Activated naive CD8-positive, alpha-beta T cell treated with anti-CD3 and anti-CD28 coated beads, Interleukin-2, amount 50 U/mL, for 24 hours (primary cell): ENCODE data around the gene TCP11L2.
"Not testable (repeated sequence)": the region's sequence is repeated elsewhere in the genome, so short reads cannot be mapped to it uniquely, and the experiment has no call there.

Experiments
- ATAC-seq: fragments of 150-1000 bp; cut with Tn5 transposase; one replicate; pipeline ENCODE4 v1.10.0; 2021
- DNase-seq: peaks from one replicate; pipeline ENCODE4 v3.0.0; 2021
- H3K27ac Mint-ChIP-seq: one replicate; pipeline ENCODE4 v1.8.0; 2021; ENCODE audit warnings: mild to moderate bottlenecking, mixed read lengths
- H3K27me3 Mint-ChIP-seq: one replicate; pipeline ENCODE4 v1.8.0; 2021; ENCODE audit warnings: mixed read lengths
- H3K36me3 Mint-ChIP-seq: one replicate; pipeline ENCODE4 v1.8.0; 2021; ENCODE audit warnings: low read depth, mixed read lengths
- H3K4me1 Mint-ChIP-seq: one replicate; pipeline ENCODE4 v1.8.0; 2021; ENCODE audit warnings: mixed read lengths
- H3K4me3 Mint-ChIP-seq: one replicate; pipeline ENCODE4 v1.8.0; 2021; ENCODE audit warnings: mild to moderate bottlenecking, moderate library complexity, mixed read lengths
- H3K9me3 Mint-ChIP-seq: one replicate; pipeline ENCODE4 v1.8.0; 2021; ENCODE audit warnings: mixed read lengths

TCP11L2 gene

DNA sequence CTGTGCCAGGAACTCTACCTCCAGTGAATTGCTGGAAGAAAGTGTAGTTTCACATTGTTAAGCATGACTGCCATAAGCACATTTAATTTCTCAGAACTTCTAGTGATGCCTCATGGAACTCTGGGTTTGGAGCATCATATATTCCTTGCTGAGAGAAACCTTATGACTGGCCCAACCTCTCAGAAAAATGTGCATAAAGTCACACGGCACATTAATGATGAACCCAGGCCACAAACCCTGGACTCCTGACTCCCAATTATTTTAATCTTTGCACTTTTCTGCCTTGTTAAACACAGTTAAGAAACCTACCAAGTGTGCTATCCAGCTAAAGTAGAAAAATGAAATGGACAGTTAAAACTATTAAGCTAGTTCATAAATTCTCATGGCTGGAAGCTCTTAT lies 5.6 kb downstream of the TCP11L2 start:
- peaks cover 79% of the 10 kb centered on the region for H3K4me1 Mint-ChIP-seq
- no peaks in the 10 kb centered on the region for H3K36me3 Mint-ChIP-seq
- peak overlapping the region; percentile 69 for H3K27ac Mint-ChIP-seq
- no peak overlapping the region for H3K4me3 Mint-ChIP-seq
- ATAC-seq, result peak; percentile 50
- no peak for DNase-seq
- no peaks in the 10 kb centered on the region for H3K27me3 Mint-ChIP-seq
- no peaks in the 10 kb centered on the region for H3K9me3 Mint-ChIP-seq

- no peaks in the 10 kb centered on the region for H3K36me3 Mint-ChIP-seq
- DNase-seq (no peak), ATAC-seq (no peak)
- H3K27me3 Mint-ChIP-seq, result no peaks in the 10 kb centered on the region
- peak overlapping the region; percentile 69 for H3K27ac Mint-ChIP-seq
- H3K9me3 Mint-ChIP-seq, result no peaks in the 10 kb centered on the region
- peaks cover 76% of the 10 kb centered on the region for H3K4me1 Mint-ChIP-seq
- no peak overlapping the region for H3K4me3 Mint-ChIP-seq
Observed at GRCh38 chr12:106308611-106309010, 6.1 kb downstream of the TCP11L2 start.

DNA sequence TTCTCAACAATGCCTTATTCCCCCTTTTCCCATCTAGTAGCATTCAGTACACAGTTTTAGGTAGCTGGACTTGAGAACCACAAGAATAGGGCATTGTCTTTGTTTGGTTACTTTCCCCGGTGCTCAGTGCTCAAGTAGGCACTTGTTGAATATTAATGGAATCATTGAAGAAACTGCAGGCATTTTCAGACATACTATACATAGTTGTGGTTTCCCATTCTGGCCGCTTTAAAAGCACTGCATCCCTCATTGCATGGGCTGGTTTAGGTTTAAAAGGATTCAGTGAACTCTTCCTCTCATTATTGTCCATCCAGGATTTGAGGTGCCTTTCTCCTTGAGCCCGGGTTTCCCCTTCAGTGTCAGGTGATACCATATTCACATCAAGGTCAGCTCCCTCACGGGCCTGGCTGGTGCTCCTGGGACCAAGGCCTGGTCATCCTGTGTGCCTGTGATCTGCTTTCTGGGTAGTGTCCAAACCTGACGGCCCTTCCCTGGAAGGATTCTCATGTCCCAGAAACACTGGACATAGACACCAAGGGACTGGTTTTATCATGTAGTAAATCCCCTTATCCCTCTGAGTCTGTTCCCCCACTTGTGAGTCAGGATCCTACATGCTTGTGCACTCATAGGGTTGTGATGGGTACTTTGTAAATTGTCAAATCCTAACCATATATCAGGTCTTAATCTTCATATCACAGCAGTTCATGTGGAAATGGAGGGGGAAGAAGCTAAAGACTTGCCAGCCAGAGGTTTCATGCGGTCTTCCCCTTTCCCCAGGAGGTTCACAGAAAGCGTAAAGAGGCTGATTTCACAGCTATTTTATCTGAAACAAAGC lies 7.4 kb downstream of the TCP11L2 start:
- Mint-ChIP-seq H3K4me1 (peaks cover 63% of the 10 kb centered on the region), H3K36me3 (no peaks in the 10 kb centered on the region), H3K27me3 (no peaks in the 10 kb centered on the region), H3K4me3 (no peak overlapping the region), H3K27ac (no peak overlapping the region), H3K9me3 (no peaks in the 10 kb centered on the region)
- DNase-seq (no peak), ATAC-seq (no peak)

DNA sequence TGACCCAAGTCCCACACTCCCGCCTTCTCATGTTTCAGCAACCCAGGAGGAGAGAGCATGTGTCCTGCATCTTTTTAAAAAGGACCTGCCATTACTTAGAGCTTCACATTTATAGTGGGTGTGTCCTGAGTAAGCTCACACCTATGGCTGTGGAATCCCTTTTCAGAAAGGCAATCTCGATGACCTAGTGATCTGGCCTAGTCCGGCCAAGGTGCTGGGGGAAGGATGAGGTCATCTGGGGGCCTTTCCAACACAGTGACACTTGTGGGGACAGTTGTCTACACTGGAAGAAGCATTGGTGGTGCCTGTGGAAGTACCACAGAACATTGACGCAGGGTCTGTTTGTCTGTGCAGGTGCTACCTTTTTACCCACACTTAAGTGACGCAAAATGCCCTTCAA lies 8.2 kb downstream of the TCP11L2 start:
- no peak for ATAC-seq
- H3K27me3 Mint-ChIP-seq, result no peaks in the 10 kb centered on the region
- peak overlapping the region; percentile 48 for H3K27ac Mint-ChIP-seq
- peaks cover 3% of the 10 kb centered on the region for H3K36me3 Mint-ChIP-seq
- no peak overlapping the region for H3K4me3 Mint-ChIP-seq
- no peak for DNase-seq
- H3K9me3 Mint-ChIP-seq, result no peaks in the 10 kb centered on the region
- peaks cover 55% of the 10 kb centered on the region for H3K4me1 Mint-ChIP-seq

DNA sequence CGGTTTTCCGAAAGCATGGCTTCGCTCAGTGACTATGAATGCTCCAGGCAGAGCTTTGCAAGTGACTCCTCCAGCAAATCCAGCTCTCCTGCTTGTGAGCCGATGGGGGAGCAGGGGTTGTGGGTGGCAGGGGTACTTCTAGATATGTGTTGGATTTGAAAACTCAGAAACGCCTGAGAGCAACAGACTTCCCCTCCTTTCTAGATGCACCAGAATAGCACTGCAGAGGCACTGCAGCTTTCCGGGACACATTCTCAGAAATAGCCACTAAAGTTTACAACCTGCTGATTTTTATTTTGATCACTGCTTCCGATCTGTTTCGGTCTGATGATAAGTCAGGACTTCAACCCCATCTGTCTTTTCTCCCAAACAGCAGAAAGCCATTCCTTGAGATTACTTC lies 8.6 kb downstream of the TCP11L2 start:
- ATAC-seq (no peak), DNase-seq (no peak)
- no peak overlapping the region for H3K4me3 Mint-ChIP-seq
- H3K27me3 Mint-ChIP-seq, result no peaks in the 10 kb centered on the region
- H3K9me3 Mint-ChIP-seq, result no peaks in the 10 kb centered on the region
- H3K27ac Mint-ChIP-seq, result peak overlapping the region; percentile 13
- peaks cover 50% of the 10 kb centered on the region for H3K4me1 Mint-ChIP-seq
- H3K36me3 Mint-ChIP-seq, result peaks cover 3% of the 10 kb centered on the region

DNA sequence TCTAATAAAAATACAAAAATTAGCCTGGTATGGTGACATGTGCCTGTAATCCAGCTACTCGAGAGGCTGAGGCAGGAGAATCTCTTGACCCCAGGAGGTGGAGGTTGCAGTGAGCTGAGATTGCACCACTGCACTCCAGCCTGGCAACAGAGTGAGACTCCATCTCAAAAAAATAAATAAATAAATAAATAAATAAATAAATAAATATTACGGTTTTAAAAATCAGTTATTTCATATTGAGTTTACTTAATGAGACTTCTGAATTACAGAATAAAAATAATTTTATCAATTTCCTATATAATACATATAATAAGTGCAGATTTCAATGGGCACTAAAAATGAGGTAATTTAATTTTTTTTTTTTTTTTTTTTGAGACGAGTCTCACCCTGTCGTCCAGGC lies 10.9 kb downstream of the TCP11L2 start:
- DNase-seq, H3K9me3 Mint-ChIP-seq, H3K27ac Mint-ChIP-seq, H3K36me3 Mint-ChIP-seq, H3K4me3 Mint-ChIP-seq, H3K27me3 Mint-ChIP-seq, ATAC-seq: not testable (repeated sequence)
- H3K4me1 Mint-ChIP-seq, result peaks cover 34% of the 10 kb centered on the region

GRCh38 chr12:106315523-106315922 lies 13.0 kb downstream of the TCP11L2 start:
- DNase-seq (no peak), ATAC-seq (no peak)
- Mint-ChIP-seq H3K4me3 (no peak overlapping the region), H3K27me3 (no peaks in the 10 kb centered on the region), H3K27ac (no peak overlapping the region), H3K36me3 (peaks cover 14% of the 10 kb centered on the region), H3K4me1 (peaks cover 15% of the 10 kb centered on the region), H3K9me3 (no peaks in the 10 kb centered on the region)

DNA sequence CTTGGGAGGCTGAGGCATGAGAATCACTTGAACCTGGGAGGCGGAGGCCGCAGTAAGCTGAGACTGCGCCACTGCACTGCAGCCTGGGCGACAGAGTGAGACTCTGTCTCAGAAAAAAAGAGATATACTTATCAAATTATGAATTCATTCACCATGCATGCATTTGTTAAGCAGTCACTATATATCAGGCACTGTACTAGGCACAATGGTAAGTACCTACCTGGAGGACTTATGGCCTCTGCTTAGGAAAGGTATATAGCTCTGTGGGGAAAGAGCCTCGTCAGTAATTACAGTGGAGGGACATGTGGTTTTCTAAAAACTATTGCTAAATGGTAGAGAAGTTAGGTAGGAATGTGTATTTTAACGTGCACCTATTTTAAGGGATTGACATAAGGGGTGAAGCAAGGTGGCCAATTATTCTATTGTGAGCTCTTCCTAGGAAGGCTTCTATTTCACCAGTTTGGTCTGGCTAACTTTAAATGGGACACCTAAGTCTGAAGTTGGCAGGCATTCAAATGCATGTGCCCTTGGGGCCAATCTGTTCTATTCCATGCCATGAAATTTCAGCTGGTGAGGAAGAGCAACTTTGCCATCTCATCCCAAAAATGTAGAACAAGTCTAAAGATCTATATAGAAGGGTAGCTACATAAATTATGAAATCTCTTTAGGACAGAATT lies 15.0 kb downstream of the TCP11L2 start:
- ATAC-seq, result no peak
- H3K27ac Mint-ChIP-seq, result no peak overlapping the region

DNA sequence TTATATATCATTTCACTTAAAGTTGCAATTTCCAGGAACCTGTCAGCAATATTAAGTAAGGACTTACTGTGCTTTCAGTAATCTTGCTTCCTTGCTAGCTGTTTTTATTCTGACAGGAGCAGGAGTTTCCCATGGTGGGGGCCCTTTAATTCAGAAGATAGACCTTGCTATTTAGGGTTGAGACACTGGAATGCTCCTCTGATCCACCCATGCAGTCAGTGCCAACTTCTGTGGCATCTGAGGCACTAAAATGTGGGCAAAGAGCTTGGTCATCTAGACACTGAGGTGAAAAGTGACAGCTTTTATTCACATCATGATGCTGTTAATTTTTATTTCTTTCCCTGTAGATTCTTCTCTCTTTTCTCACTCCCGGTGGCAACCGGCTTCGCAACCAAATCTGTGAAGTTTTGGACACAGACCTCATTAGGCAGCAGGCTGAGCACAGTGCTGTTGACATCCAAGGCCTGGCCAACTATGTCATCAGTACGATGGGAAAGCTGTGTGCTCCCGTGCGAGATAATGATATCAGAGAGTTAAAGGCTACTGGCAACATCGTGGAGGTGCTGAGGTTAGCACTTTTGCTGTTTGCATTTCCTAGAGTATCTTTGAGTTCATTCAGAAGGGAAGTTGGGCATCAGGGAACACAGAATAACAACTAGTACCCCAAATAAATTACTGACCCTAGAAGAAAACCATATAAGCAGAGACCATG lies 18.8 kb downstream of the TCP11L2 start:
- Mint-ChIP-seq H3K36me3 (peaks cover 25% of the 10 kb centered on the region), H3K27me3 (no peaks in the 10 kb centered on the region)

More for the DNA sequence above, 15.0 kb downstream of the TCP11L2 start:
- Mint-ChIP-seq H3K4me1 (peaks cover 4% of the 10 kb centered on the region), H3K27me3 (no peaks in the 10 kb centered on the region), H3K4me3 (no peak overlapping the region), H3K9me3 (no peaks in the 10 kb centered on the region), H3K36me3 (peaks cover 15% of the 10 kb centered on the region)
- DNase-seq, result no peak

GRCh38 chr12:106323537-106323936 lies 21.0 kb downstream of the TCP11L2 start:
- DNase-seq (no peak), ATAC-seq (no peak)
- Mint-ChIP-seq H3K4me1 (no peaks in the 10 kb centered on the region), H3K4me3 (no peak overlapping the region), H3K9me3 (no peaks in the 10 kb centered on the region), H3K36me3 (peaks cover 22% of the 10 kb centered on the region), H3K27ac (no peak overlapping the region), H3K27me3 (no peaks in the 10 kb centered on the region)

More for the DNA sequence above, 18.8 kb downstream of the TCP11L2 start:
- H3K9me3 Mint-ChIP-seq, result no peaks in the 10 kb centered on the region
- H3K27ac Mint-ChIP-seq, result no peak overlapping the region
- H3K4me1 Mint-ChIP-seq, result peaks cover 3% of the 10 kb centered on the region
- ATAC-seq (no peak), DNase-seq (no peak)
- no peak overlapping the region for H3K4me3 Mint-ChIP-seq

DNA sequence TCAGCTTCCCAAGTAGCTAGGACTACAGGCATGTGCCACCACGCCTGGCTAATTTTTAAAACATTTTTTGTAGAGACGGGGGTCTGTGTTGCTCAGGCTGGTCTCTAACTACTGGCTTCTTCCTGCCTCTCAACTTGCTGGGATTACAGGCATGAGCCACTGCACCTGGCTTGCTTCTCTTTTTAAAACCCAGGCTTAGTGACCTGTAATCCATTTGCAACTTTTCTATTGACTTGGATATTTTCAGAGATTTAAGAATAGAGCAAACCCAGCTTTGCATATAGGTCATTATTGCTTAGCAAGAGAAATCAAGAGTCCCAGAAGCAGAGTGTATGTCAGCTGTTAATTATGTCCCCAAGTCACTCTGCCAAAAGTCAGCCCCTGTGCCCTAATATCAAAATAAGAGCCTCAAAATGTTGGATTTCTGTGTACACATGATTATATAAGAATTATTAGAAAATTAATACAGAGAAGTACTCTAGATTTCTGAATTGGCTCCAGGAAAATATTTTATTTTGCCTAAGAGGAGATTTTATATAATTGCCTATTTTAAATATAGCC lies 24.9 kb downstream of the TCP11L2 start:
- DNase-seq (no peak), ATAC-seq (no peak)
- Mint-ChIP-seq H3K36me3 (peaks cover 23% of the 10 kb centered on the region), H3K9me3 (no peaks in the 10 kb centered on the region), H3K27me3 (no peaks in the 10 kb centered on the region), H3K27ac (no peak overlapping the region), H3K4me1 (no peaks in the 10 kb centered on the region), H3K4me3 (no peak overlapping the region)

- no peaks in the 10 kb centered on the region for H3K9me3 Mint-ChIP-seq
- H3K4me3 Mint-ChIP-seq, result no peak overlapping the region
- peaks cover 1% of the 10 kb centered on the region for H3K4me1 Mint-ChIP-seq
- peaks cover 18% of the 10 kb centered on the region for H3K36me3 Mint-ChIP-seq
- DNase-seq (no peak), ATAC-seq (no peak)
- H3K27me3 Mint-ChIP-seq, result no peaks in the 10 kb centered on the region
- H3K27ac Mint-ChIP-seq, result no peak overlapping the region
Observed at GRCh38 chr12:106328735-106329134, 26.2 kb downstream of the TCP11L2 start.

DNA sequence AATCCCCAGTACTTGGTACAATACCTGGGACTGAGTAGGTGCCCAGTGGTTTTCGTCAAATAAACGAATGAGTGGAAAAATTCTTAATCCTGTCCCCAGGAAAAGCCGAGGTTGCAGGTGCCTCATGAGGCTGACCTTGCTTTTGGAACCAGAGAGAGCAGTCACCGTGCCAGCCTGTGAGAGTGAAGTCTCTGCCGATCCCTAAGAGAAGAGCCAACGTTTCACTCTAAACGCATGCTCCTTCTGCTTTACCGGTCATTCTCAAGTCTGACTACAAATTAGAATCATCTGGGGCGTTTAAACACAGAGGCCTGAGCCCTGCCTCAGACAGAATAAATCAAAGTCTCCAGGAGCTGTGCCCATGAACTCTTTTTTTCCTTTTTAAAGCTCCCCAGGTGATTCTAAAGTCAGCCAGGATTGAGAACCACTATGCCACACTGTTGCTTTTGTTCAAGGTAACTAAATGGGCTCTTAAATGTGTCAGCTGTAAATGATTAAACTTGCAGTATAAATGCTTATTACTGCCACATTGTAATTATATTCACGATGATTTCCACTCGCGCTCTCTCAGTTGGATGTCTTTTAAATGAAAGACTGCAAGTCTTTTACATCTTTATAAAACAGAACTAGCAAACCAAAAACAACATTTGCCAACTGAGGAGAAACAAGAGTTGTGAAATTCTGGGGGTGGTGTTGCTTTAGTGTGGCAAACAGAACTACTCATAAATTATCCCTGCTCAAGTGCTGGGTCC lies 26.9 kb downstream of the TCP11L2 start:
- Mint-ChIP-seq H3K9me3 (no peaks in the 10 kb centered on the region), H3K27ac (no peak overlapping the region), H3K4me1 (peaks cover 4% of the 10 kb centered on the region), H3K27me3 (no peaks in the 10 kb centered on the region), H3K36me3 (peaks cover 13% of the 10 kb centered on the region), H3K4me3 (no peak overlapping the region)
- ATAC-seq (no peak), DNase-seq (no peak)

- no peaks in the 10 kb centered on the region for H3K9me3 Mint-ChIP-seq
- peaks cover 13% of the 10 kb centered on the region for H3K36me3 Mint-ChIP-seq
- H3K4me3 Mint-ChIP-seq, result no peak overlapping the region
- peaks cover 6% of the 10 kb centered on the region for H3K4me1 Mint-ChIP-seq
- ATAC-seq (no peak), DNase-seq (no peak)
- no peak overlapping the region for H3K27ac Mint-ChIP-seq
- no peaks in the 10 kb centered on the region for H3K27me3 Mint-ChIP-seq
Observed at GRCh38 chr12:106331599-106331998, 29.1 kb downstream of the TCP11L2 start.
